Nephron progenitor cell (in vitro differentiated cells): Measurements from ENCODE around the gene ZNF79.

Experiments used
- DNase-seq: peaks from one replicate; pipeline ENCODE4 v3.0.0; 2021
- H3K27ac Mint-ChIP-seq: 2 replicates; pipeline ENCODE4 v1.8.0; 2021; ENCODE audit warnings: mild to moderate bottlenecking, moderate library complexity, mixed read lengths
- H3K27me3 Mint-ChIP-seq: 2 replicates; pipeline ENCODE4 v1.8.0; 2021; ENCODE audit warnings: mild to moderate bottlenecking, low read depth, mixed read lengths; ENCODE audit not compliant: poor library complexity
- H3K36me3 Mint-ChIP-seq: 2 replicates; pipeline ENCODE4 v1.8.0; 2021; ENCODE audit warnings: low read depth, mixed read lengths
- H3K4me1 Mint-ChIP-seq: 2 replicates; pipeline ENCODE4 v1.8.0; 2021; ENCODE audit warnings: mixed read lengths
- H3K4me3 Mint-ChIP-seq: 2 replicates; pipeline ENCODE4 v1.8.0; 2021; ENCODE audit warnings: mild to moderate bottlenecking, moderate library complexity, mixed read lengths
- H3K9me3 Mint-ChIP-seq: 2 replicates; pipeline ENCODE4 v1.8.0; 2021; ENCODE audit warnings: mild to moderate bottlenecking, moderate library complexity, mixed read lengths
- TF ChIP-seq, protein P1 (sequence below): fragments of 200-600 bp; sonication (generic); IDR thresholded peaks from 2 replicates; pipeline ENCODE4 v1.5.0; 2021; ENCODE audit warnings: antibody characterized with exemption

ZNF79 gene

GRCh38 chr9:127422787-127423186, 1.4 kb upstream of the ZNF79 start:
- Mint-ChIP-seq H3K4me3 (peak overlapping the region; percentile 99), H3K27me3 (peaks cover 7% of the 10 kb centered on the region), H3K9me3 (no peaks in the 10 kb centered on the region), H3K36me3 (peaks cover 6% of the 10 kb centered on the region), H3K27ac (peak overlapping the region; percentile 99), H3K4me1 (peaks cover 50% of the 10 kb centered on the region)
- no peak for DNase-seq
- TF ChIP-seq, protein P1, sequence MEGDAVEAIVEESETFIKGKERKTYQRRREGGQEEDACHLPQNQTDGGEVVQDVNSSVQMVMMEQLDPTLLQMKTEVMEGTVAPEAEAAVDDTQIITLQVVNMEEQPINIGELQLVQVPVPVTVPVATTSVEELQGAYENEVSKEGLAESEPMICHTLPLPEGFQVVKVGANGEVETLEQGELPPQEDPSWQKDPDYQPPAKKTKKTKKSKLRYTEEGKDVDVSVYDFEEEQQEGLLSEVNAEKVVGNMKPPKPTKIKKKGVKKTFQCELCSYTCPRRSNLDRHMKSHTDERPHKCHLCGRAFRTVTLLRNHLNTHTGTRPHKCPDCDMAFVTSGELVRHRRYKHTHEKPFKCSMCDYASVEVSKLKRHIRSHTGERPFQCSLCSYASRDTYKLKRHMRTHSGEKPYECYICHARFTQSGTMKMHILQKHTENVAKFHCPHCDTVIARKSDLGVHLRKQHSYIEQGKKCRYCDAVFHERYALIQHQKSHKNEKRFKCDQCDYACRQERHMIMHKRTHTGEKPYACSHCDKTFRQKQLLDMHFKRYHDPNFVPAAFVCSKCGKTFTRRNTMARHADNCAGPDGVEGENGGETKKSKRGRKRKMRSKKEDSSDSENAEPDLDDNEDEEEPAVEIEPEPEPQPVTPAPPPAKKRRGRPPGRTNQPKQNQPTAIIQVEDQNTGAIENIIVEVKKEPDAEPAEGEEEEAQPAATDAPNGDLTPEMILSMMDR = no peak

- peak overlapping the region; percentile 99 for H3K4me3 Mint-ChIP-seq
- H3K27me3 Mint-ChIP-seq = peaks cover 7% of the 10 kb centered on the region
- H3K9me3 Mint-ChIP-seq = no peaks in the 10 kb centered on the region
- H3K4me1 Mint-ChIP-seq = peaks cover 50% of the 10 kb centered on the region
- no peak for DNase-seq
- H3K36me3 Mint-ChIP-seq = peaks cover 10% of the 10 kb centered on the region
- peak overlapping the region; percentile 99 for H3K27ac Mint-ChIP-seq
- TF ChIP-seq, protein P1 = no peak
Measured at GRCh38 chr9:127423476-127423933, 677 bp upstream of the ZNF79 start.

GRCh38 chr9:127424676-127424999, 456 bp downstream of the ZNF79 start:
- Mint-ChIP-seq H3K36me3 (peaks cover 17% of the 10 kb centered on the region), H3K27me3 (peaks cover 7% of the 10 kb centered on the region), H3K4me3 (peak overlapping the region; percentile 99), H3K4me1 (peaks cover 50% of the 10 kb centered on the region), H3K27ac (peak overlapping the region; percentile 99), H3K9me3 (no peaks in the 10 kb centered on the region)
- no peak for DNase-seq
- TF ChIP-seq, protein P1 = no peak

DNA sequence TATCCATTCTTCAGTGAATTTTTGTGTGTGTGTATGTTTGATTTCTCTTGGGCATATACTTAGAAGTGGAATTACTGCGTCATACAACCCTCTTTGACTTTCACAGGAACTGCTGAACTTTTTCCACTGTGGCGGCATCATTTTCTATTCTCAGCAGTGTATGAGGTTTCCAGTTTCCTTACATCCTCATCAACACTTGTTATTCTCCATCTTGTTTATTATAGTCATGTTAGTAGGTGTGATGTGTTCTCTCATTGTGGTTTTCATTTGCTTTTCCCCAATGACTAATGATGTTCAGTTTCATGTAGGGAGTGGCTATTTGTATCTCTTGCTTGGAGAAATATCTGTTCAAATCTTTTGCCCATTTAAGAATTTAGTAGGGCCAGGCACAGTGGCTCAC, 2.6 kb downstream of the ZNF79 start:
- TF ChIP-seq, protein P1 = no peak
- H3K9me3 Mint-ChIP-seq = no peaks in the 10 kb centered on the region
- no peak for DNase-seq
- H3K36me3 Mint-ChIP-seq = peaks cover 38% of the 10 kb centered on the region
- peaks cover 7% of the 10 kb centered on the region for H3K27me3 Mint-ChIP-seq
- peak overlapping the region; percentile 69 for H3K27ac Mint-ChIP-seq
- peak overlapping the region; percentile 99 for H3K4me3 Mint-ChIP-seq
- peaks cover 47% of the 10 kb centered on the region for H3K4me1 Mint-ChIP-seq

- Mint-ChIP-seq H3K9me3 (no peaks in the 10 kb centered on the region), H3K4me1 (peaks cover 31% of the 10 kb centered on the region), H3K27me3 (no peaks in the 10 kb centered on the region), H3K27ac (no peak overlapping the region), H3K36me3 (peaks cover 51% of the 10 kb centered on the region), H3K4me3 (no peak overlapping the region)
- DNase-seq = no peak
- TF ChIP-seq, protein P1 = no peak
Measured at GRCh38 chr9:127428348-127428747, 4.2 kb downstream of the ZNF79 start.

- peaks cover 16% of the 10 kb centered on the region for H3K4me1 Mint-ChIP-seq
- DNase-seq = no peak
- TF ChIP-seq, protein P1 = no peak
- H3K9me3 Mint-ChIP-seq = no peaks in the 10 kb centered on the region
- peaks cover 68% of the 10 kb centered on the region for H3K36me3 Mint-ChIP-seq
- H3K27me3 Mint-ChIP-seq = no peaks in the 10 kb centered on the region
- H3K27ac Mint-ChIP-seq = no peak overlapping the region
- no peak overlapping the region for H3K4me3 Mint-ChIP-seq
Measured at GRCh38 chr9:127430415-127430814, 6.2 kb downstream of the ZNF79 start.
